Measurements from ENCODE around the gene PAGR1.

DNA sequence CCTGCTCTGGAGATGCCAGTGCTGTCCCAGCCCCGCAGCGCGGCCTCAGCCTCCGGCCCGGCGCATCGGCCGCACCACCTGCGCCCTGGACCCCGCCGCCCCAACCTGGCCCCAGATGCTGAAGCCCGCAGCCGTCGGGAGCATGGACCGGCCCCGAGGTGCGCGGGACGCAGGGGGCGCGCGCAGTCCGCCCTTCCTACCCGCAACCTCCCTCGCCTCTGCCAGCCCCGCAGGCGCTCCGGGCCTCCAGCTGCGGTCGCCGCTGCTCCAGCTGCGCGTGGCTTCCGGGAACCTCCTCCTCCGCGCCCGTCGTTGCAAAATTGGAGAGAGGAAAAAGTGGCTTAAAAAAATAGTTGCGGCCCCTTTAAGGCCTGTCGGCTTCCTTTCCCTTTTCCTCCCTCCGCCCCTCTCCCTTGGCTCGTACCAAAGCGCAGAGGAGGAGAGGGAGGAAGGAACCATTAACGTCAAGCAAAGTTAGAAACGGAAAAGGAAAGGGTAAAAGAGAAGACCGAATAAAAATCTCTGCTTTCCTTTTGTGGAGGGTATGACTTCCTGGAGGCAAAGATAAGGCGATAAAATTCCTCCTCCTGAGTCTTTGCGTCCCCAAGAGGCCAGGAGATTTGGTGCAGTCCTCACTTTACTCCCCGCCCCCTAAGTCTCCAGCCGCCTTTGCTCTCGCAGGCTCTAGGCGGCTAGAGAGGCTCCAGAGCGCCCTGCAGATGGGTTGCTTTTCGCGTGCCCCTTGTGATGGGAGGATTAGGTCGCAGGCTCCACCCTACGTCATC is 47.1 kb downstream of the PAGR1 start, which contains the start of gene CDIPT:
- TF ChIP-seq RAD21 (IDR thresholded peaks at IDR 0.05) (peak; percentile 57 to 68), GABPA (IDR thresholded peaks at IDR 0.05 in 1 of 2, conservative IDR thresholded peaks at IDR 0.05 in 1 of 2) (peak in 1 of 2 donors; percentile 79)
- TF ChIP-seq, protein P1, sequence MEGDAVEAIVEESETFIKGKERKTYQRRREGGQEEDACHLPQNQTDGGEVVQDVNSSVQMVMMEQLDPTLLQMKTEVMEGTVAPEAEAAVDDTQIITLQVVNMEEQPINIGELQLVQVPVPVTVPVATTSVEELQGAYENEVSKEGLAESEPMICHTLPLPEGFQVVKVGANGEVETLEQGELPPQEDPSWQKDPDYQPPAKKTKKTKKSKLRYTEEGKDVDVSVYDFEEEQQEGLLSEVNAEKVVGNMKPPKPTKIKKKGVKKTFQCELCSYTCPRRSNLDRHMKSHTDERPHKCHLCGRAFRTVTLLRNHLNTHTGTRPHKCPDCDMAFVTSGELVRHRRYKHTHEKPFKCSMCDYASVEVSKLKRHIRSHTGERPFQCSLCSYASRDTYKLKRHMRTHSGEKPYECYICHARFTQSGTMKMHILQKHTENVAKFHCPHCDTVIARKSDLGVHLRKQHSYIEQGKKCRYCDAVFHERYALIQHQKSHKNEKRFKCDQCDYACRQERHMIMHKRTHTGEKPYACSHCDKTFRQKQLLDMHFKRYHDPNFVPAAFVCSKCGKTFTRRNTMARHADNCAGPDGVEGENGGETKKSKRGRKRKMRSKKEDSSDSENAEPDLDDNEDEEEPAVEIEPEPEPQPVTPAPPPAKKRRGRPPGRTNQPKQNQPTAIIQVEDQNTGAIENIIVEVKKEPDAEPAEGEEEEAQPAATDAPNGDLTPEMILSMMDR (IDR thresholded peaks at IDR 0.05; ENCODE audit: low read depth, low read length, missing input control) = peak; percentile 38

Data from liver (tissue), 3 donors.